Hepatocyte (in vitro differentiated cells): ENCODE data around the gene HID1. TPM values are rescaled to one million over a fixed set of nuclear protein-coding genes. Genes with fewer than 3 reads are reported as not detected.

Source experiments
- DNase-seq: peaks from one replicate; pipeline ENCODE4 v3.0.0-alpha.2; 2016; ENCODE audit warnings: low spot score
- H2AFZ ChIP-seq: fragments of 200-600 bp; sonication (generic); 2 replicates; pipeline ENCODE4 v1.6.0; 2016; ENCODE audit warnings: antibody characterized with exemption, mild to moderate bottlenecking
- H3K27ac ChIP-seq: fragments of 200-600 bp; sonication (generic); 2 replicates; pipeline ENCODE4 v1.5.1; 2016; ENCODE audit warnings: mild to moderate bottlenecking
- H3K27me3 ChIP-seq: fragments of 200-600 bp; sonication (generic); 2 replicates; pipeline ENCODE4 v1.6.1; 2016
- H3K36me3 ChIP-seq: fragments of 200-600 bp; sonication (generic); replicated peaks from 2 replicates; pipeline ENCODE4 v1.5.1; 2016; ENCODE audit warnings: low read depth; ENCODE audit not compliant: insufficient read depth
- H3K4me1 ChIP-seq: fragments of 200-600 bp; sonication (generic); 2 replicates; pipeline ENCODE4 v1.5.1; 2016; ENCODE audit warnings: mild to moderate bottlenecking, moderate library complexity; ENCODE audit not compliant: insufficient read depth
- H3K4me2 ChIP-seq: fragments of 200-600 bp; sonication (generic); 2 replicates; pipeline ENCODE4 v1.6.0; 2016
- H3K4me3 ChIP-seq: fragments of 200-600 bp; sonication (generic); 2 replicates; pipeline ENCODE4 v1.5.1; 2016; ENCODE audit warnings: mild to moderate bottlenecking
- H3K79me2 ChIP-seq: fragments of 200-600 bp; sonication (generic); 2 replicates; pipeline ENCODE4 v1.6.0; 2017; ENCODE audit warnings: mild to moderate bottlenecking
- H3K9me2 ChIP-seq: fragments of 200-600 bp; sonication (generic); replicated peaks from 2 replicates; pipeline ENCODE4 v1.6.0; 2017; ENCODE audit warnings: mild to moderate bottlenecking; ENCODE audit not compliant: insufficient read depth
- H3K9me3 ChIP-seq: fragments of 200-600 bp; sonication (generic); 2 replicates; pipeline ENCODE4 v1.5.1; 2016; ENCODE audit warnings: low read depth, mild to moderate bottlenecking
- H4K20me1 ChIP-seq: fragments of 200-600 bp; sonication (generic); 2 replicates; pipeline ENCODE4 v1.6.0; 2016; ENCODE audit warnings: mild to moderate bottlenecking; ENCODE audit not compliant: insufficient read depth, poor library complexity, severe bottlenecking
- EZH2 ChIP-seq: fragments of 200-600 bp; sonication (generic); IDR thresholded peaks from 2 replicates; pipeline ENCODE4 v1.6.1; 2016; ENCODE audit warnings: antibody characterized with exemption, mild to moderate bottlenecking, borderline replicate concordance
- EZH2phosphoT487 ChIP-seq: fragments of 200-600 bp; sonication (generic); IDR thresholded peaks from one replicate; pipeline ENCODE4 v1.6.1; 2018; ENCODE audit warnings: antibody characterized with exemption, mild to moderate bottlenecking, low read depth, moderate library complexity; ENCODE audit not compliant: unreplicated experiment, severe bottlenecking
- WGBS: methylation state at CpG from one replicate; pipeline ENCODE4 v1.1.6; 2016; ENCODE audit warnings: low lambda C conversion rate; ENCODE audit errors: missing lambda C conversion rate; 5-methylcytosine and 5-hydroxymethylcytosine counted together
- polyA plus RNA-seq: library from polyadenylated mRNA; unstranded; fragments of >200 nt; fragmentation: Nextera tagmentation; extraction: Ambion mirVana; gene quantifications from 2 replicates; pipeline ENCODE4 v1.2.1, GENCODE V29; 2016
- total RNA-seq: library from RNA; depleted of rRNA; stranded (reverse); fragments of >200 nt; gene quantifications from 2 replicates; pipeline ENCODE4 v1.2.3, GENCODE V29; 2014
- TF ChIP-seq, protein P1 (sequence below): fragments of 200-600 bp; sonication (generic); IDR thresholded peaks from 2 replicates; pipeline ENCODE4 v1.5.1; 2016; ENCODE audit warnings: antibody characterized with exemption, mild to moderate bottlenecking; ENCODE audit not compliant: poor library complexity

Gene HID1
- total and polyA plus RNA-seq, 2 experiments from 2014 or later, result 15.3 to 43.4 TPM

- H3K4me1 ChIP-seq, result no peaks in the 10 kb centered on the region
- H3K27ac ChIP-seq, result no peak overlapping the region
- 97% methylated on average over 5 of the region's 5 CpGs for WGBS
- no peak overlapping the region for H2AFZ ChIP-seq
- TF ChIP-seq EZH2 (no peak), EZH2phosphoT487 (no peak)
- TF ChIP-seq, protein P1, sequence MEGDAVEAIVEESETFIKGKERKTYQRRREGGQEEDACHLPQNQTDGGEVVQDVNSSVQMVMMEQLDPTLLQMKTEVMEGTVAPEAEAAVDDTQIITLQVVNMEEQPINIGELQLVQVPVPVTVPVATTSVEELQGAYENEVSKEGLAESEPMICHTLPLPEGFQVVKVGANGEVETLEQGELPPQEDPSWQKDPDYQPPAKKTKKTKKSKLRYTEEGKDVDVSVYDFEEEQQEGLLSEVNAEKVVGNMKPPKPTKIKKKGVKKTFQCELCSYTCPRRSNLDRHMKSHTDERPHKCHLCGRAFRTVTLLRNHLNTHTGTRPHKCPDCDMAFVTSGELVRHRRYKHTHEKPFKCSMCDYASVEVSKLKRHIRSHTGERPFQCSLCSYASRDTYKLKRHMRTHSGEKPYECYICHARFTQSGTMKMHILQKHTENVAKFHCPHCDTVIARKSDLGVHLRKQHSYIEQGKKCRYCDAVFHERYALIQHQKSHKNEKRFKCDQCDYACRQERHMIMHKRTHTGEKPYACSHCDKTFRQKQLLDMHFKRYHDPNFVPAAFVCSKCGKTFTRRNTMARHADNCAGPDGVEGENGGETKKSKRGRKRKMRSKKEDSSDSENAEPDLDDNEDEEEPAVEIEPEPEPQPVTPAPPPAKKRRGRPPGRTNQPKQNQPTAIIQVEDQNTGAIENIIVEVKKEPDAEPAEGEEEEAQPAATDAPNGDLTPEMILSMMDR, result no peak
- no peaks in the 10 kb centered on the region for H3K36me3 ChIP-seq
- no peaks in the 10 kb centered on the region for H3K27me3 ChIP-seq
- no peaks in the 10 kb centered on the region for H3K9me3 ChIP-seq
- H3K79me2 ChIP-seq, result peaks cover 8% of the 10 kb centered on the region
- H3K4me3 ChIP-seq, result no peak overlapping the region
- no peak for DNase-seq
- no peak overlapping the region for H3K4me2 ChIP-seq
- no peaks in the 10 kb centered on the region for H3K9me2 ChIP-seq
- H4K20me1 ChIP-seq, result no peaks in the 10 kb centered on the region
These were observed 46.6 kb upstream of the HID1 start for GRCh38 chr17:75019146-75019545.

GRCh38 chr17:75013092-75013559, 40.6 kb upstream of the HID1 start:
- TF ChIP-seq EZH2phosphoT487 (no peak), EZH2 (no peak)
- TF ChIP-seq, protein P1, result no peak
- no peaks in the 10 kb centered on the region for H3K9me2 ChIP-seq
- H3K27ac ChIP-seq, result peak overlapping the region; percentile 96
- peak overlapping the region; percentile 80 for H3K4me3 ChIP-seq
- no peaks in the 10 kb centered on the region for H4K20me1 ChIP-seq
- no peak for DNase-seq
- H3K27me3 ChIP-seq, result no peaks in the 10 kb centered on the region
- H3K4me2 ChIP-seq, result peak overlapping the region; percentile 89
- peaks cover 12% of the 10 kb centered on the region for H3K4me1 ChIP-seq
- H2AFZ ChIP-seq, result peak overlapping the region; percentile 93
- 3% methylated on average over 10 of the region's 10 CpGs for WGBS
- H3K36me3 ChIP-seq, result no peaks in the 10 kb centered on the region
- peaks cover 17% of the 10 kb centered on the region for H3K79me2 ChIP-seq
- no peaks in the 10 kb centered on the region for H3K9me3 ChIP-seq

GRCh38 chr17:75012346-75013091, 40.0 kb upstream of the HID1 start, which contains the start of gene MRPL58:
Gene MRPL58 (plus strand): TSS chr17:75012670. CDS start chr17:75012687, 17 bp downstream.
- WGBS, result 2% methylated on average over 63 of the region's 63 CpGs
- Histone ChIP-seq H4K20me1 (no peaks in the 10 kb centered on the region), H3K4me3 (peak within 1 kb of the TSS; percentile 80), H3K4me1 (peaks cover 12% of the 10 kb centered on the region), H3K79me2 (peaks cover 17% of the 10 kb centered on the region), H3K4me2 (peak within 1 kb of the TSS; percentile 89), H3K9me3 (no peaks in the 10 kb centered on the region), H3K27me3 (no peaks in the 10 kb centered on the region), H3K27ac (peak within 1 kb of the TSS; percentile 96), H3K36me3 (no peaks in the 10 kb centered on the region), H3K9me2 (no peaks in the 10 kb centered on the region), H2AFZ (peak within 1 kb of the TSS; percentile 93)
- DNase-seq, result peak; percentile 94
- TF ChIP-seq EZH2, result no peak
- TF ChIP-seq, protein P1, result peak; percentile 37

- Histone ChIP-seq H3K4me3 (peak overlapping the region; percentile 28), H3K4me1 (peaks cover 12% of the 10 kb centered on the region), H3K79me2 (peaks cover 17% of the 10 kb centered on the region), H3K4me2 (peak overlapping the region; percentile 89), H3K27me3 (no peaks in the 10 kb centered on the region), H3K9me3 (no peaks in the 10 kb centered on the region), H2AFZ (peak overlapping the region; percentile 93), H3K9me2 (no peaks in the 10 kb centered on the region), H3K36me3 (no peaks in the 10 kb centered on the region), H3K27ac (peak overlapping the region; percentile 96), H4K20me1 (no peaks in the 10 kb centered on the region)
- 38% methylated on average over 5 of the region's 5 CpGs for WGBS
- TF ChIP-seq EZH2phosphoT487 (no peak), EZH2 (no peak)
- TF ChIP-seq, protein P1, result no peak
- DNase-seq, result no peak
These were observed 39.5 kb upstream of the HID1 start for GRCh38 chr17:75012096-75012345.
